Neural crest cell (in vitro differentiated cells): Measurements from ENCODE around the gene MEOX2. TPM values are rescaled to one million over a fixed set of nuclear protein-coding genes. Genes with fewer than 3 reads are reported as not detected.

ENCODE experiments used
- DNase-seq: peaks from one replicate; pipeline ENCODE4 v3.0.0; 2021; ENCODE audit warnings: low read depth, mixed read lengths, low spot score
- H3K27ac Mint-ChIP-seq: one replicate; pipeline ENCODE4 v1.8.0; 2021; ENCODE audit warnings: mild to moderate bottlenecking, mixed read lengths; ENCODE audit not compliant: unreplicated experiment
- H3K27me3 Mint-ChIP-seq: 2 replicates; pipeline ENCODE4 v1.8.0; 2021; ENCODE audit warnings: low read depth, mild to moderate bottlenecking, mixed read lengths
- H3K36me3 Mint-ChIP-seq: 2 replicates; pipeline ENCODE4 v1.8.0; 2021; ENCODE audit warnings: low read depth, mild to moderate bottlenecking, mixed read lengths
- H3K4me1 Mint-ChIP-seq: 2 replicates; pipeline ENCODE4 v1.8.0; 2021; ENCODE audit warnings: mixed read lengths
- H3K4me3 Mint-ChIP-seq: one replicate; pipeline ENCODE4 v1.8.0; 2021; ENCODE audit warnings: mild to moderate bottlenecking, mixed read lengths
- H3K9me3 Mint-ChIP-seq: 2 replicates; pipeline ENCODE4 v1.8.0; 2021; ENCODE audit warnings: mixed read lengths
- CTCF ChIP-seq: fragments of 200-600 bp; sonication (generic); conservative IDR thresholded peaks from 2 replicates; pipeline ENCODE4 v1.5.0; 2021; ENCODE audit warnings: antibody characterized with exemption, mild to moderate bottlenecking
- total RNA-seq: library from RNA; stranded (reverse); gene quantifications from 2 replicates; pipeline ENCODE4 v1.2.1, GENCODE V29; 2021

MEOX2 gene
- total RNA-seq, 1 donor from 2014 or later, result 1.4 TPM

- H3K4me3 Mint-ChIP-seq, result no peak overlapping the region
- TF ChIP-seq CTCF, result no peak
- DNase-seq, result no peak
- H3K36me3 Mint-ChIP-seq, result no peaks in the 10 kb centered on the region
- H3K27ac Mint-ChIP-seq, result no peak overlapping the region
- H3K4me1 Mint-ChIP-seq, result no peaks in the 10 kb centered on the region
- no peaks in the 10 kb centered on the region for H3K27me3 Mint-ChIP-seq
- peaks cover 7% of the 10 kb centered on the region for H3K9me3 Mint-ChIP-seq
Measured at GRCh38 chr7:15571301-15571878, 115.1 kb downstream of the MEOX2 start.

GRCh38 chr7:15567652-15568051, 118.8 kb downstream of the MEOX2 start:
- Mint-ChIP-seq H3K4me1 (no peaks in the 10 kb centered on the region), H3K36me3 (no peaks in the 10 kb centered on the region), H3K27ac (no peak overlapping the region), H3K4me3 (no peak overlapping the region), H3K9me3 (peaks cover 3% of the 10 kb centered on the region), H3K27me3 (no peaks in the 10 kb centered on the region)
- no peak for DNase-seq
- TF ChIP-seq CTCF, result no peak

GRCh38 chr7:15567036-15567435, 119.4 kb downstream of the MEOX2 start:
- H3K4me3 Mint-ChIP-seq, result no peak overlapping the region
- DNase-seq, result no peak
- no peaks in the 10 kb centered on the region for H3K27me3 Mint-ChIP-seq
- H3K27ac Mint-ChIP-seq, result no peak overlapping the region
- H3K4me1 Mint-ChIP-seq, result peaks cover under 1% of the 10 kb centered on the region
- TF ChIP-seq CTCF, result no peak
- peaks cover 3% of the 10 kb centered on the region for H3K9me3 Mint-ChIP-seq
- no peaks in the 10 kb centered on the region for H3K36me3 Mint-ChIP-seq

GRCh38 chr7:15566476-15566875, 120.0 kb downstream of the MEOX2 start:
- H3K36me3 Mint-ChIP-seq, result no peaks in the 10 kb centered on the region
- TF ChIP-seq CTCF, result no peak

GRCh38 chr7:15561835-15562234, 124.6 kb downstream of the MEOX2 start, which contains the start of gene AGMO:
Gene AGMO (minus strand): TSS chr7:15562015.
- Mint-ChIP-seq H3K4me1 (peaks cover 12% of the 10 kb centered on the region), H3K9me3 (peaks cover 3% of the 10 kb centered on the region), H3K27ac (peak within 1 kb of the TSS; percentile 27), H3K4me3 (no peak within 1 kb of the TSS), H3K27me3 (no peaks in the 10 kb centered on the region), H3K36me3 (no peaks in the 10 kb centered on the region)
- DNase-seq, result no peak
- TF ChIP-seq CTCF, result no peak

More at GRCh38 chr7:15566476-15566875, 120.0 kb downstream of the MEOX2 start:
- H3K4me1 Mint-ChIP-seq, result peaks cover 6% of the 10 kb centered on the region
- DNase-seq, result no peak
- no peaks in the 10 kb centered on the region for H3K27me3 Mint-ChIP-seq
- no peak overlapping the region for H3K27ac Mint-ChIP-seq
- H3K4me3 Mint-ChIP-seq, result no peak overlapping the region
- peaks cover 3% of the 10 kb centered on the region for H3K9me3 Mint-ChIP-seq

Other genes starting within 250 kb of the MEOX2 start
- gene AGMO, start 124.7 kb downstream of the MEOX2 start, total RNA-seq, result 0.51 and 1.0 TPM in 2 replicates